GM23248 (cell line): ENCODE measurements around the gene VWF.

ENCODE experiments used
- EZH2 ChIP-seq: fragments of 200-600 bp; sonication (generic); IDR thresholded peaks from 2 replicates; pipeline ENCODE4 v1.6.1; 2018; ENCODE audit warnings: antibody characterized with exemption, mild to moderate bottlenecking; ENCODE audit not compliant: insufficient read depth, poor library complexity, severe bottlenecking
- EZH2phosphoT487 ChIP-seq: fragments of 200-600 bp; sonication (generic); IDR thresholded peaks from 2 replicates; pipeline ENCODE4 v1.6.1; 2018; ENCODE audit warnings: antibody characterized with exemption, moderate library complexity, mild to moderate bottlenecking, low read depth; ENCODE audit not compliant: insufficient read depth

DNA sequence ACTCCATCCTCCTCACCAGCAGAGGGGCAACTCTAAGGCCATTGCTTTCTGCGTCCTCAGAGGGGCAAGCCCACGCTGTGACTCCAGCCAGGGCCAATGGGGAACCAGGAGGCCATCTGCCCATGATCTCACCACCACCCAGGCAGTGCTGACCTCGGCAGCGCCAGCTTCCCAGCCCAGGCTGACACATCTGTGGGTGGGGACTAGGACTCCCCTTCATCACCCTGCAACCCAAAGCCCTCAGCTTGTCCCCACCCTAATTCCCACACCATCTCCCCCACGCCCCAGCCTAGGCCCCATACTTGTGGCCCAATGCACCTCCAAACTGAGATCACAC, 58.6 kb downstream of the VWF start:
- TF ChIP-seq EZH2: no peak
- TF ChIP-seq EZH2phosphoT487: no peak
